Measurements from ENCODE around the gene SRMS.

The SRMS gene

DNA sequence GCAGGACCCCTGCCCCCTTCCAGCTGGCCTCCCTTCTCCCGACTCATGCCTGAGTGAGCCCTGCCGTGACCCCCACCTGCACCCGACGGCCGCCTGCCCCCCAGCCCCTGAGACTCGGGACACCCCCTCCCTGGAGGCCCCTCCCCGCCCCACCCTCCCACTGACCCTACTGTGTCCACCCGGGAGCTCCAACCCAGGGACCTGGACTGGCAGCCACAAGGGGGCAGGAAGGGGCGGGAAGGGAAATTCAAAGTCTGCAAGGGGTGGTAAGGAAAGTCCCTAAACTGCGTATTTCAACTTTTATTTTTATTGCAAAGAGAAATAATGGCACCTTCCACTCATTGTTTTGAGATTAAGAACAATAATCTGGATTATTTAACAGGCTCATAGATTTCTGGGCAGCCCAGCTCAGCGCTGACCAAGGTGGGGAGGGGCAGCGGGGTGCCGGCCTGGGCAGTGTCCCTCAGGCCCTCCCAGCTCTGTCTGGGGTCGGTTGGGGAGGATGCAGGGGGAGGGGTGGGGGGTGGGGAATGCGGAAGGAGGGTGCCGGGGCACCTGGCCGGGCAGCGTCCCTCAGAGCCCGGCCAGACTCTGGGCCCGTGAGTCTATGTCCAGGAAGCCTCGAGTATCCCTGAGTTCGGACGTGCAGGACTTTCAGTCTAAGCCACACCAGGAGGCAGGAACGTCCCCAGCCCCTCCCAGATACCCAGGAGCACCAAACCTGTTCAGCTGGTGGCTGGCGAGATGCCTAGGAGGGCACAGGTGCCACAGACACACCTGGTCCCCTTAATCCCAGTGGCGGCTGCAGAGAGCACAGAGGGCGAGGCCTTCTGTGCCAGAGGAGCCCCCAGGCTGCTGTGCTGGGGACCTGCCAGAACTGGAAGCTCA lies 9.1 kb downstream of the SRMS start:
- DNase-seq (ENCODE audit: low read depth in 3 of 3), result peak in 1 of 3 experiments; percentile 18

GRCh38 chr20:63537525-63538203 lies 9.9 kb downstream of the SRMS start:
- DNase-seq (ENCODE audit: low read depth in 3 of 3), result peak; percentile 86 to 90 (median 88)

GRCh38 chr20:63536997-63537524 lies 10.5 kb downstream of the SRMS start, which contains the start of gene PTK6:
Gene PTK6, minus strand, starts transcription at chr20:63537376. Its CDS starts 62 bp downstream, at chr20:63537314.
- DNase-seq (ENCODE audit: low read depth in 3 of 3), result no peak

DNA sequence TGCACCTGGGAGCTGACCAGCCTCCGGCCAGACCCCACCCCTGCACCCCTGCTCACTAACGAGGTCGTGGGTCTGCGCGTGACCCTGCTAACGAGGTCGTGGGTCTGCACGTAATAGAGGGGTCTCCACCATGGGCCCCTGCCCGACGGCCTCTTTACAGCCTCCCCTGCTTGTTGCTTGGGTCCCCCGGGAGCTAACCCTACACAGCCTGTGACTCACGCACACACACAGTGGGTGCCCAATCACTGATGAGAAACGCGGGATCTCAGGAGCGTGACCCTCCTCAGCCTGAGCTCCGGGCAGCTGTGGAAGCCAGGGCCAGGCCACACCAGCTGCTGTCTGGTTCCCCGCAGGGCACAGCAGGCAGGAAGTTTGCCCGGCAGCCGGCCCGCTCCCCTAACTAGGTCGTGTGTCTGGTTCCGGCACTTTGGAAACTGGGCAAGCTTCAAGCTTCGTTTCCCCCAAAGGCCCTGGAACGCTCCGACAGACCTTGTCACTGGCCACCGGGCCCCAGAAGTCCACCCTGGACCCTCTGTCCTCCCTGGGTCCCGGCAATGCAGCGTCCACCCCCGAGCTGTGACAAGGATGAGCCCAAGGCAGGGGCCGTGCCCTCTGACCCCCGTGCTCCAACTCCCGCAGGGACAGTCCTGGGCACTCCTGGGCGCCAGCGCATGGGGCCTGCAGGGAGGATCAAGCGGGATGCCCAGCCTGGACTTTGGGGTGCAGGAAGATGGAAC lies 11.1 kb downstream of the SRMS start:
- no peak for DNase-seq (ENCODE audit: low read depth in 3 of 3)

DNA sequence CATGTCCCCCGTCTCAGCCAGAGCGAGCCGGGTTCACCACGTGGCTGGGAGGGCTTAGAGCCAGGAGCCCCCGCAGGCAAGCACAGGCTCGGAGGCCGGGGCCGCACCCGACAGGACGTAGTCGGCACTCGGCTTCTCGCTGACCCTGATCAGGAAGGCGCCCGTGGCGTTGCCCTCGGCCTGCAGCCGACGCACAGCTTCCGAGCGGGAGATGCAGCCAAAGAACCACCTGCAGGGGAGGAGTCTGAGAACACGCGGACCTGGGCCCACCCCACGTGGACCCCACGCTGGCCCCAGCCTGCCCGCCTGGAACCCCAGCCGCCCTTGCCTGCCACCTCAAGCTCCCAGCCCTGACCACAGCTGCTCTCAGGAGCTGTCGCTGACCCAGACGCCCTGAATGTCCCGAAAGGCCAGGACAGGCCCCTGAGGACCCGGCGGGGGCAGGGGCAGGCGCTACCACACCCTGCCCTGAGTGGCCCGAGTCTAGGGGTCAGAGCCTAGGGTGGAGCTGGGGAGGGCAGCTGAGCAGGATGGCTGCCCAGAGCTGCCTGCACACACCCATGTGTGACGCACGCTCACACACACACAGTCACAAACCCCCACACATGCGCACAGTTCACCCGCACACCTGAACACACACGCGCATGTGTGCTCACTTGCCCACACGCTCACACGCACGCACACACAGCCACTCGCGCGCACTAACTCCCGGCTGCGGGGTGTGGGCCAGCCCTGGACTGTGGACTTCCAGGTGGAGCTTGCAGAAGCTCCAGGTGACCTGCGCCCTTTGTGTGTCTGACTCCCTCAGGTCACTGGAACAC lies 12.5 kb downstream of the SRMS start:
- no peak for DNase-seq (ENCODE audit: low read depth in 3 of 3)

GRCh38 chr20:63534427-63534830 lies 13.1 kb downstream of the SRMS start:
- no peak for DNase-seq (ENCODE audit: low read depth in 3 of 3)

DNA sequence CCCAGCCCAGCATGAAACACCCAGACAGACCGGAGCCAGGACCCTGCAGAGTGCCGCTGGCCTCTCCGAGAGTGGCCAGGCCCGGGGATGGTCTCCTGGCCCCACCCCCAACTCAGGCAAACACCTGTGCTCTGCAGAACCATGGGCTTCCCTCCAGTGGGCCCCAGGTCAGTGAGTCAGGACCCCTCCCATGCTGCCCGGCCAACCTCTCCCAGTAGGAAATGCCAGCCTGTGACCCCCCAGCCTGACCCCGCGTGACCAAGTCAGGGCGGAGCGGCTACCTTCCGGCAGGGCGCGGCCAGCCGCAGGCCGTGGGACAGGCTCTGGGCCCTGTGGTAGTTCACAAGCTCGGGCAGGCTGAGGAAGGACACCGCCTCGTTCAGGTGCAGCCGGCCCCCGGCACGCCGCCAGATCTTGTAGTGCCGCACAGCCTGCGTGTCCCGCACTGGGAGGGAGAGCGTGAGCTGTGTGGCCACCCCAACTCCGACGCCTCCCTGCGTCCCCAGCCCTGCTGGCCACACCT lies 13.6 kb downstream of the SRMS start:
- DNase-seq (ENCODE audit: low read depth in 3 of 3), result no peak

- DNase-seq (ENCODE audit: low read depth in 3 of 3), result no peak
These were observed 14.2 kb downstream of the SRMS start for GRCh38 chr20:63533388-63533787.

DNA sequence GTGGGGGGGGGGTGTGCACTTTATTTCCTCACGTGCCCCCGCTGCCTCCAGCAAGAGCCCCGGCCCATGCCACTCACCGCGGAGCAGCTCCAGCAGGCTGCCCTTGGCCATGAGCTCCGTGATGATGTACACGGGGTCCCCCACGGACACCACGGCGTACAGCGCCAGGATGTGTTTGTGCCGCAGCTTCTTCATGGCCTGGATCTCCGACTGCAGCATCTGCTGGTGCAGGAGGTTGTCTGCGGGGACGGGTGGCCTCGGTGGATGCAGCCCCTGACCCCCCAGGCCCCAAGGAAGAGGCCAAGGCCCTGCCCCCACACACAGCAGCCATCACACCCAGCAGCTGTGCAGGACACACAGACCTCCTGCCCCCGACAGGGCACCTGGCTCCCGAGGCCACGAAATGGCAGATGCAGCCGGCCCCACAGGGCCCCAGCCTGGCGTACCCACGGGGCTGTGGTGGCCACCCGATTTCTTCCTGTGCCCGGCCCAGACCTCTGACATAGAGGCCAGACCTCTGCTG lies 15.0 kb downstream of the SRMS start:
- DNase-seq (ENCODE audit: low read depth in 3 of 3), result no peak

GRCh38 chr20:63531686-63532448 lies 15.7 kb downstream of the SRMS start:
- no peak for DNase-seq (ENCODE audit: low read depth in 3 of 3)

DNA sequence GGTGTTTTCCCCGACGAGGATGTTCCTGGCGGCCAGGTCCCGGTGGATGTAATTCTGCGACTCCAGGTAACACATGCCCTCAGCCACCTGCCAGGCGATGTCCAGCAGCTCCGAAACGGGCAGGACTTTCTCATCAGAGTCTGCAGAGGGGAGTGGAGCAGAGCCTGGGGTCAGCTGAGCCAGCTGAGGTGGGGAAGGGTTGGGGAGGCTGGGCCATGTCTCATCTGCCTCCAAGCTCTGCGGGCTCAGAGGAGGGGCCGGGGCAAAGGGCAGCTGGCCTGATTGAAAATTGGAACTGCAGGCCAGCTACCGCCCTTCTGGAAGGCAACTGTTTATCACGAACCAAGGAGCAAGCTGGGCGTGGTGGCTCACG lies 16.8 kb downstream of the SRMS start:
- DNase-seq (ENCODE audit: low read depth in 3 of 3), result no peak

DNA sequence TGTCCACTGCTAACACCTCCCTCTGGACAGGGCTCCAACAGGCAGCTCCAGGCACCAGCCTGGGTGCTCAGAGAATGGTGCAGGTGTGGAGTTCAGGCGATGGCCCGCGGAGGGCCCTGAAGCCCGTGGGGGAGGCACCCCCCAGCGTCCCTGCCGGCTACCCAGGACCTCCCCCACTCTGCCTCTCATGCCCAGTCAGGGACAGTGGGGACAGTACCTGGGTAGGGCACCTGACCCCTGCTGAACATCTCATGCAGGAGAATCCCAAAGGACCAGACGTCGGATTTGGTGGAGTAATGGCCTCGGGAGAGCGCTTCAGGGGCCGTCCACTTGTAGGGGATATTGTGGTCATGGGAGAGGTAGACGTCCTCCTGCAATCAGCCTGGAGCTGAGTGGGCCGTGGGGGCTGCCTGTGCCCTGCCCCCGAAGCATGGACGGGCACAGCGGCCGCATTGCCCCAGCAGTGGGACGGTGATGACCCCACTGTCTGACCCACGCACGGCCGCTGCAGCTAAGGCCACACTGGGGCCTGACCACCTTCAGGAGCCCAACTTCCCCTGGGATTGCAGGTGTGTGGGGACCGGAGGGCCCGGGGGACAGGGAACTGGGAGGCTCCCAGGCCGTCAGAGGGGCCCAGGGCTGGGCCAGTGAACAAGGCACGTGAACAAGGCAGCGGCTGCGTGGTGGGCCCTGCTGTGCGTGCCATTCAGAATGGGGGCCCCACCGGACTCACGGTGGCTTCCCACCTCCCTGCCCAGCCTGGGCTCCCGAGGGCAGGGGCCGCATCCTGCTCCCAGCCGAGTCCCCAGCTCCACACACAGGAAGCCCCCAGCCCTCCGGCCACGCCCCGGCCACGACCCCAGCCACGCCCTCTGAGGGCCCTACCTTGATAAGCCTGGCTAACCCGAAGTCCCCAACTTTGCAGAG lies 17.4 kb downstream of the SRMS start:
- no peak for DNase-seq (ENCODE audit: low read depth in 3 of 3)

DNA sequence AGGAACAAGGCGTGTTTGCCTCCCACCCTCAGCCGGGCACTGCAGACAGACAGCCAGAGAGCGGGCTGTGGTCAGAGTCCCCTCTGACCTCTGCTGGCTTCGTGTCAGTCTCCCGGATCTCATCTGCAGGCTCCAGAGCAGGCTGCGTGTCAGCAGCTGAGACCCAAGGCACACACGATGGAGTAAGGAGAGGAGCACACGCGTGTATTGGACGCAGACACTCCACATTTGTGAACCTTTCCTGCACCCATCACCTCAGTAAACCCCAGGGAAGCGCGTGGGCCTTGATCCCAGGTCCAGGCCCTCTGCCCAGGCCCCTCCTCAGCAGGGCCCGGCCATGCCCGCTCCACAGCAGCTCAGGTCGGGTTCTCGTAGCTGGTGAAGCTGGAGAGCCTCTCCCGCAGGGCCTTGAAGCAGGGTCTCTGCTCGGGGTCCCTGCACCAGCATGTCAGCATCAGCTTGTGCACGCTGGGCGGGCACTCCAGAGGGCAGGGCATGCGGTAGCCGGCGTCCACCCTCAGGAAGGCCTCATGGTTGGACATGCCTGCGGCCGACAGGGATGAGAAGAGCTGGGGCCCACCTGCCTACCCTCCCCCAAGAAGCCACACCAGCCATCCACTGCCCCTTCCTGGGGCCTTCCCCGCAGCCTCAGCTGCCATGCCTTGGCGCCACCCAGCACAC lies 18.2 kb downstream of the SRMS start:
- DNase-seq (ENCODE audit: low read depth in 3 of 3), result no peak

- no peak for DNase-seq (ENCODE audit: low read depth in 3 of 3)
These were observed 20.4 kb downstream of the SRMS start for GRCh38 chr20:63527184-63527583.

- DNase-seq (ENCODE audit: low read depth in 3 of 3), result no peak
These were observed 21.6 kb downstream of the SRMS start for GRCh38 chr20:63525971-63526370.

DNA sequence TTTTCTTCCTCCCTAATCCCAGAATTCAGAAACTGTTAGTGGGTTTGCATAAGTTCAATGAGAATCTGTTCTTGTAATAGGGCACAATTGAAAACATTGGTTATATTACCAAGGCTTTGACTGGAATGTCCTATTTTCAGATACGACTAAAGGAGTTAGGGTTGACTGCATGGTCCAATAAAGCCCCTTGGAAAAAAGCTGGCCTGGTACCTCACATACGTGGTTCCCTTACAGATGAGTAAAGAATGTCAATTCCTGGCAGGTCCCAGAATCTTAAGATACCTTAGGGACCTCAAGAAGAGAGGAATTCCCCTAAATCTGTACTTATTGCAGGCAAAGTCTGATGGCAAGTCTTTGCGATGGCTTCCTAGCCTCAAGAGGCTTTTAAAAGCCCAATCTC lies 22.4 kb downstream of the SRMS start:
- no peak for DNase-seq (ENCODE audit: low read depth in 3 of 3)

GRCh38 chr20:63522981-63523611 lies 24.5 kb downstream of the SRMS start:
- DNase-seq (ENCODE audit: low read depth in 3 of 3), result no peak

Data from stimulated activated CD4-positive, alpha-beta T cell treated with anti-CD3 and anti-CD28 coated beads, TNF-alpha, amount 100 ng/mL, for 4 hours (primary cell).